GM12864 (cell line): Measurements from ENCODE around the gene OTX1.

Source experiments
- DNase-seq: peaks from one replicate; pipeline ENCODE4 v3.0.0-alpha.2; 2011; ENCODE audit warnings: low read depth
- H3K4me3 ChIP-seq: 2 replicates; pipeline ENCODE4 v1.5.1; 2011; ENCODE audit warnings: mild to moderate bottlenecking, low read depth, low read length, control low read depth
- CTCF ChIP-seq: IDR thresholded peaks from 2 replicates; pipeline ENCODE4 v1.5.1; 2011; ENCODE audit warnings: low read depth, mild to moderate bottlenecking, moderate library complexity, low read length, control low read depth, inconsistent platforms; ENCODE audit errors: missing control alignments

OTX1 gene

GRCh38 chr2:63049211-63049969 lies 1.2 kb upstream of the OTX1 start:
- H3K4me3 ChIP-seq, result peak overlapping the region; percentile 66
- no peak for DNase-seq
- no peak for TF ChIP-seq CTCF

- DNase-seq, result no peak
- no peak for TF ChIP-seq CTCF
- peak overlapping the region; percentile 66 for H3K4me3 ChIP-seq
Measured at GRCh38 chr2:63049970-63050333, 678 bp upstream of the OTX1 start.

- no peak for TF ChIP-seq CTCF
- peak overlapping the region; percentile 64 for H3K4me3 ChIP-seq
- DNase-seq, result no peak
Measured at GRCh38 chr2:63051042-63051794, 588 bp downstream of the OTX1 start.

- DNase-seq, result no peak
- no peak overlapping the region for H3K4me3 ChIP-seq
- TF ChIP-seq CTCF, result no peak
Measured at GRCh38 chr2:63051795-63052333, 1.2 kb downstream of the OTX1 start.

GRCh38 chr2:63052411-63053080 lies 1.9 kb downstream of the OTX1 start:
- no peak overlapping the region for H3K4me3 ChIP-seq
- DNase-seq, result no peak
- no peak for TF ChIP-seq CTCF

- TF ChIP-seq CTCF, result no peak
- no peak for DNase-seq
- H3K4me3 ChIP-seq, result no peak overlapping the region
Measured at GRCh38 chr2:63053081-63053888, 2.7 kb downstream of the OTX1 start.
